SK-N-SH (cell line): ENCODE results near the gene CD19. TPM values are rescaled to one million over a fixed set of nuclear protein-coding genes. Genes with fewer than 3 reads are reported as not detected.

Experiments used
- CTCF ChIA-PET: fragments of 300-600, 350-600 bp; formaldehyde crosslinking; extraction: SDS; loops from one replicate; lab custom pipeline; 2021; lab: Yijun Ruan, JAX
- POLR2A ChIA-PET: fragments of 350-600 bp; sonication (Branson Sonifier 250); formaldehyde crosslinking; extraction: SDS; loops from one replicate; lab custom pipeline; 2020; ENCODE audit warnings: antibody characterized with exemption, inconsistent platforms; lab: Yijun Ruan, JAX
- DNase-seq: peaks from one replicate; pipeline ENCODE4 v3.0.0; 2012
- H2AFZ ChIP-seq: fragments of 200-600 bp; sonication (generic); 2 replicates; pipeline ENCODE4 v1.8.1; 2016; ENCODE audit warnings: antibody characterized with exemption, mild to moderate bottlenecking, low read depth
- H3F3A ChIP-seq: fragments of 200-600 bp; sonication (generic); replicated peaks from 2 replicates; pipeline ENCODE3; 2016; ENCODE audit warnings: antibody characterized with exemption, mild to moderate bottlenecking; ENCODE audit not compliant: insufficient read depth
- H3K27ac ChIP-seq, 2 experiments: fragments of 200-500 bp in 1 of 2; fragments of 200-600 bp in 1 of 2; sonication (Bioruptor generic) in 1 of 2; sonication (generic), shearing (Covaris generic) in 1 of 2; 2 replicates each; pipeline versions ENCODE4 v1.5.1 to v1.6.1; 2014 to 2016; ENCODE audit warnings: low read depth in 2 of 2, inconsistent platforms in 1 of 2, low read length in 1 of 2, mild to moderate bottlenecking in 1 of 2, mixed read lengths in 1 of 2
- H3K27me3 ChIP-seq: fragments of 200-600 bp; sonication (generic), shearing (Covaris generic); 2 replicates; pipeline ENCODE4 v1.6.1; 2016; ENCODE audit warnings: mixed run types; ENCODE audit not compliant: insufficient read depth
- H3K36me3 ChIP-seq, 2 experiments: fragments of 200-500 bp in 1 of 2; fragments of 200-600 bp in 1 of 2; sonication (Bioruptor generic) in 1 of 2; sonication (generic) in 1 of 2; replicated peaks in 1 of 2; 2 replicates each; pipeline versions ENCODE3 to v1.5.1; 2014 to 2016; ENCODE audit warnings: low read length in 1 of 2, mild to moderate bottlenecking in 1 of 2; ENCODE audit not compliant: insufficient read depth in 2 of 2, control insufficient read depth in 1 of 2
- H3K4me1 ChIP-seq, 2 experiments: fragments of 200-500 bp in 1 of 2; fragments of 200-600 bp in 1 of 2; sonication (Bioruptor generic) in 1 of 2; sonication (generic), shearing (Covaris generic) in 1 of 2; 2 replicates each; pipeline versions ENCODE4 v1.5.1 to v1.6.1; 2014 to 2016; ENCODE audit warnings: low read depth in 1 of 2, low read length in 1 of 2, mixed run types in 1 of 2; ENCODE audit not compliant: insufficient read depth in 2 of 2, control insufficient read depth in 1 of 2
- H3K4me2 ChIP-seq: fragments of 200-600 bp; sonication (generic), shearing (Covaris generic); 2 replicates; pipeline ENCODE4 v1.6.1; 2017; ENCODE audit warnings: mixed run types
- H3K4me3 ChIP-seq, 2 experiments: fragments of 200-500 bp in 1 of 2; fragments of 200-600 bp in 1 of 2; sonication (Bioruptor generic) in 1 of 2; sonication (generic), shearing (Covaris generic) in 1 of 2; 2 replicates each; pipeline versions ENCODE4 v1.5.1 to v1.8.1; 2014 to 2016; ENCODE audit warnings: low read depth in 2 of 2, inconsistent platforms in 1 of 2, low read length in 1 of 2, mild to moderate bottlenecking in 1 of 2, mixed read lengths in 1 of 2, moderate library complexity in 1 of 2
- H3K79me2 ChIP-seq: fragments of 200-600 bp; sonication (generic); 2 replicates; pipeline ENCODE4 v1.8.1; 2017; ENCODE audit warnings: mild to moderate bottlenecking; ENCODE audit not compliant: insufficient read depth
- H3K9ac ChIP-seq: fragments of 200-600 bp; sonication (generic); 2 replicates; pipeline ENCODE4 v1.6.1; 2017; ENCODE audit warnings: mixed run types
- H3K9me2 ChIP-seq: fragments of 200-600 bp; sonication (generic); 2 replicates; pipeline ENCODE4 v1.6.1; 2017; ENCODE audit warnings: mixed run types
- H3K9me3 ChIP-seq: fragments of 200-600 bp; sonication (generic); 2 replicates; pipeline ENCODE4 v1.6.1; 2017; ENCODE audit warnings: mixed run types, mild to moderate bottlenecking, moderate library complexity
- H4K20me1 ChIP-seq: fragments of 200-600 bp; sonication (generic); 2 replicates; pipeline ENCODE4 v1.6.1; 2017; ENCODE audit warnings: mild to moderate bottlenecking, mixed run types; ENCODE audit not compliant: insufficient read depth
- FOXJ3 ChIP-seq: sonication (generic); formaldehyde crosslinking; IDR thresholded peaks from 2 replicates; pipeline ENCODE4 v1.5.1; 2020; ENCODE audit warnings: mild to moderate bottlenecking, missing genetic modification reagents
- GABPA ChIP-seq: IDR thresholded peaks from 2 replicates; pipeline ENCODE4 v1.4.0; 2012; ENCODE audit warnings: low read depth, mild to moderate bottlenecking
- IRF3 ChIP-seq: fragments of 150-350 bp; IDR thresholded peaks from 2 replicates; pipeline ENCODE4 v1.6.1; 2016; ENCODE audit warnings: mild to moderate bottlenecking, low read depth, low read length
- JUND ChIP-seq: IDR thresholded peaks from 2 replicates; pipeline ENCODE4 v1.4.0; 2012
- MAX ChIP-seq: IDR thresholded peaks from 2 replicates; pipeline ENCODE4 v1.4.0; 2012; ENCODE audit warnings: low read depth
- MEF2A ChIP-seq: IDR thresholded peaks from 2 replicates; pipeline ENCODE4 v1.4.0; 2012; ENCODE audit warnings: low read depth, borderline replicate concordance
- NFIC ChIP-seq: IDR thresholded peaks from 2 replicates; pipeline ENCODE4 v1.4.0; 2012; ENCODE audit warnings: borderline replicate concordance
- POLR2AphosphoS5 ChIP-seq: IDR thresholded peaks from 2 replicates; pipeline ENCODE4 v1.6.1; 2012; ENCODE audit warnings: low read depth, low read length
- RAD21 ChIP-seq: IDR thresholded peaks from 2 replicates; pipeline ENCODE4 v1.6.1; 2012; ENCODE audit warnings: mild to moderate bottlenecking, low read length
- RCOR1 ChIP-seq: fragments of 150-350 bp; IDR thresholded peaks from 2 replicates; pipeline ENCODE4 v1.6.1; 2017; ENCODE audit warnings: antibody characterized with exemption, low read length
- REST ChIP-seq: IDR thresholded peaks from 2 replicates; pipeline ENCODE4 v1.6.1; 2012; ENCODE audit warnings: mild to moderate bottlenecking, low read depth, low read length, moderate library complexity
- RXRA ChIP-seq: IDR thresholded peaks from 2 replicates; pipeline ENCODE4 v1.4.0; 2012; ENCODE audit warnings: low read depth, mild to moderate bottlenecking, borderline replicate concordance
- TCF12 ChIP-seq: IDR thresholded peaks from 2 replicates; pipeline ENCODE4 v1.4.0; 2012
- USF1 ChIP-seq: IDR thresholded peaks from 2 replicates; pipeline ENCODE4 v1.4.0; 2012; ENCODE audit warnings: low read depth, borderline replicate concordance
- USF2 ChIP-seq: fragments of 150-350 bp; IDR thresholded peaks from 2 replicates; pipeline ENCODE4 v1.6.1; 2017; ENCODE audit warnings: antibody characterized with exemption, low read length, low read depth, borderline replicate concordance
- YY1 ChIP-seq: IDR thresholded peaks from 2 replicates; pipeline ENCODE4 v1.4.0; 2012; ENCODE audit warnings: low read depth, mild to moderate bottlenecking
- ZBTB33 ChIP-seq: IDR thresholded peaks from 2 replicates; pipeline ENCODE4 v1.4.0; 2012; ENCODE audit warnings: low read depth, borderline replicate concordance
- WGBS: methylation state at CpG from one replicate; pipeline ENCODE4 v1.1.6; 2017; ENCODE audit warnings: low lambda C conversion rate; 5-methylcytosine and 5-hydroxymethylcytosine counted together
- polyA plus RNA-seq, 3 experiments: library from polyadenylated mRNA; depleted of rRNA; stranded (reverse); fragments of >200 nt; gene quantifications; 2 replicates each; pipeline ENCODE4 v1.2.3, GENCODE V29; 2012

CD19 gene
- polyA plus RNA-seq, 1 of the 3 experiments (the other 2 are of a cell fraction): not detected

GRCh38 chr16:28893291-28893690 lies 38.5 kb upstream of the CD19 start:
- CTCF ChIA-PET: no interaction called here
- no peak overlapping the region for H3K4me3 ChIP-seq
- TF ChIP-seq RXRA (no peak), MEF2A (no peak), POLR2AphosphoS5 (no peak), IRF3 (no peak), USF1 (no peak), MAX (no peak), REST (no peak), TCF12 (no peak)
- TF ChIP-seq, all 33 proteins: peak for 0

GRCh38 chr16:28895609-28896008 lies 36.2 kb upstream of the CD19 start:
- no peak overlapping the region for H3K9ac ChIP-seq
- POLR2A ChIA-PET: no interaction called here
- H3F3A ChIP-seq: no peaks in the 10 kb centered on the region
- H3K79me2 ChIP-seq: no peaks in the 10 kb centered on the region
- no peak overlapping the region for H3K4me2 ChIP-seq
- H3K9me2 ChIP-seq: no peaks in the 10 kb centered on the region
- no peak for DNase-seq
- TF ChIP-seq USF2 (no peak), ZBTB33 (no peak), FOXJ3 (CRISPR knock-in tag) (no peak), TCF12 (no peak), YY1 (no peak), JUND (no peak), MAX (no peak), RCOR1 (no peak), RAD21 (no peak), GABPA (no peak), NFIC (no peak), POLR2AphosphoS5 (no peak)
- no peaks in the 10 kb centered on the region for H3K36me3 ChIP-seq
- H3K9me3 ChIP-seq: no peaks in the 10 kb centered on the region
- 84% methylated on average over 4 of the region's 4 CpGs for WGBS
- H3K27ac ChIP-seq: no peak overlapping the region
- H3K27me3 ChIP-seq: no peaks in the 10 kb centered on the region
- CTCF ChIA-PET: no interaction called here
- no peaks in the 10 kb centered on the region for H4K20me1 ChIP-seq
- no peaks in the 10 kb centered on the region for H3K4me1 ChIP-seq
- no peak overlapping the region for H2AFZ ChIP-seq
- no peak overlapping the region for H3K4me3 ChIP-seq

More at GRCh38 chr16:28893291-28893690, 38.5 kb upstream of the CD19 start:
- WGBS: 89% methylated on average over 4 of the region's 4 CpGs
- Histone ChIP-seq H3K9ac (no peak overlapping the region), H3K4me1 (no peaks in the 10 kb centered on the region), H3F3A (no peaks in the 10 kb centered on the region), H3K27me3 (no peaks in the 10 kb centered on the region), H3K9me3 (no peaks in the 10 kb centered on the region), H3K36me3 (no peaks in the 10 kb centered on the region), H3K4me2 (no peak overlapping the region), H4K20me1 (no peaks in the 10 kb centered on the region), H3K79me2 (no peaks in the 10 kb centered on the region), H3K9me2 (no peaks in the 10 kb centered on the region), H3K27ac (no peak overlapping the region), H2AFZ (no peak overlapping the region)
- POLR2A ChIA-PET: no interaction called here
- no peak for DNase-seq
